A673 (cell line): ENCODE results near the gene AVPR2. TPM values are rescaled to one million over a fixed set of nuclear protein-coding genes. Genes with fewer than 3 reads are reported as not detected.

Source experiments
- Bru-seq: library from RNA; stranded (reverse); fragments of 400-500 nt; gene quantifications from one replicate; lab custom pipeline; 2021; lab: Mats Ljungman, UMichigan
- BruChase-seq, 2 experiments: library from RNA; stranded (reverse); fragments of 400-500 nt; gene quantifications; one replicate each; lab custom pipeline; 2021; lab: Mats Ljungman, UMichigan
- BruUV-seq: library from RNA; stranded (reverse); fragments of 400-500 nt; replicated peaks from 2 replicates; lab custom pipeline; 2021; lab: Mats Ljungman, UMichigan
- CTCF ChIA-PET: fragments of 300-600 bp; sonication (Branson Sonifier 250); formaldehyde crosslinking; loops from one replicate; lab custom pipeline; 2022; ENCODE audit warnings: antibody characterized with exemption; lab: Charles Lee
- POLR2A ChIA-PET: fragments of 300-600 bp; sonication (Branson Sonifier 250); formaldehyde crosslinking; loops from one replicate; lab custom pipeline; 2022; ENCODE audit warnings: antibody characterized with exemption; ENCODE audit not compliant: low non-redundant PET; lab: Charles Lee
- DNase-seq: peaks from one replicate; pipeline ENCODE4 v3.0.0-alpha.2; 2015; ENCODE audit warnings: low spot score
- H3K27ac ChIP-seq: fragments of 200-600 bp; sonication (generic); 2 replicates; pipeline ENCODE4 v1.5.1; 2016; ENCODE audit warnings: mixed run types, low read depth, mild to moderate bottlenecking, mixed read lengths, antibody characterized with exemption, low read length; ENCODE audit not compliant: poor library complexity, severe bottlenecking
- H3K27me3 ChIP-seq: fragments of 200-600 bp; sonication (generic); replicated peaks from 2 replicates; pipeline ENCODE4 v1.6.1; 2017; ENCODE audit warnings: mixed run types, low read depth, mild to moderate bottlenecking, mixed read lengths, antibody characterized with exemption, low read length; ENCODE audit not compliant: insufficient read depth, poor library complexity
- H3K36me3 ChIP-seq: fragments of 200-600 bp; sonication (generic); 2 replicates; pipeline ENCODE4 v1.6.1; 2016; ENCODE audit warnings: mixed run types, mild to moderate bottlenecking, mixed read lengths, antibody characterized with exemption, low read length; ENCODE audit not compliant: insufficient read depth, poor library complexity, severe bottlenecking
- H3K4me1 ChIP-seq: fragments of 200-600 bp; sonication (generic); 2 replicates; pipeline ENCODE4 v1.6.1; 2017; ENCODE audit warnings: mixed run types, mild to moderate bottlenecking, mixed read lengths, antibody characterized with exemption, low read length; ENCODE audit not compliant: insufficient read depth, poor library complexity, severe bottlenecking
- H3K4me3 ChIP-seq: fragments of 200-600 bp; sonication (generic); 2 replicates; pipeline ENCODE4 v1.5.1; 2016; ENCODE audit warnings: low read depth, mixed run types, mild to moderate bottlenecking, mixed read lengths, low read length; ENCODE audit not compliant: poor library complexity, severe bottlenecking
- H3K9me3 ChIP-seq: fragments of 200-600 bp; sonication (generic); 2 replicates; pipeline ENCODE4 v1.6.1; 2016; ENCODE audit warnings: mixed run types, low read depth, mild to moderate bottlenecking, mixed read lengths, antibody characterized with exemption, low read length; ENCODE audit not compliant: poor library complexity, severe bottlenecking
- EZH2 ChIP-seq: fragments of 200-600 bp; sonication (generic); IDR thresholded peaks from 2 replicates; pipeline ENCODE4 v1.6.1; 2017; ENCODE audit warnings: borderline replicate concordance, low read depth, mild to moderate bottlenecking, mixed read lengths, antibody characterized with exemption, low read length; ENCODE audit not compliant: poor library complexity, severe bottlenecking
- intact Hi-C: fragments of 100-400 bp; cut with micrococcal nuclease; formaldehyde crosslinking; loops from one replicate; pipeline ENCODE4 v1.10.0; 2022; ENCODE audit not compliant: unreplicated experiment
- long read RNA-seq: library from polyadenylated mRNA; stranded (forward); transcript quantifications from one replicate; pipeline ENCODE4 v2.0.0, GENCODE V29; 2022
- total RNA-seq: library from RNA; stranded (reverse); gene quantifications from 2 replicates; pipeline ENCODE4 v1.2.3, GENCODE V29; 2021
- TF ChIP-seq, protein P1 (sequence below): fragments of 300-800, 200-600 bp; sonication (generic); conservative IDR thresholded peaks from 2 replicates; pipeline ENCODE4 v1.5.1; 2017; ENCODE audit warnings: low read depth, mild to moderate bottlenecking, antibody characterized with exemption, low read length, moderate library complexity, mixed read lengths

The AVPR2 gene
- total RNA-seq (not detected in 2 replicates), Bru-seq, nascent RNA (not detected), BruChase-seq, experiment 1, labeled RNA remaining after a 2-hour chase (not detected), BruChase-seq, experiment 2, labeled RNA remaining after a 6-hour chase (not detected)
- long read RNA-seq = 0 reads

DNA sequence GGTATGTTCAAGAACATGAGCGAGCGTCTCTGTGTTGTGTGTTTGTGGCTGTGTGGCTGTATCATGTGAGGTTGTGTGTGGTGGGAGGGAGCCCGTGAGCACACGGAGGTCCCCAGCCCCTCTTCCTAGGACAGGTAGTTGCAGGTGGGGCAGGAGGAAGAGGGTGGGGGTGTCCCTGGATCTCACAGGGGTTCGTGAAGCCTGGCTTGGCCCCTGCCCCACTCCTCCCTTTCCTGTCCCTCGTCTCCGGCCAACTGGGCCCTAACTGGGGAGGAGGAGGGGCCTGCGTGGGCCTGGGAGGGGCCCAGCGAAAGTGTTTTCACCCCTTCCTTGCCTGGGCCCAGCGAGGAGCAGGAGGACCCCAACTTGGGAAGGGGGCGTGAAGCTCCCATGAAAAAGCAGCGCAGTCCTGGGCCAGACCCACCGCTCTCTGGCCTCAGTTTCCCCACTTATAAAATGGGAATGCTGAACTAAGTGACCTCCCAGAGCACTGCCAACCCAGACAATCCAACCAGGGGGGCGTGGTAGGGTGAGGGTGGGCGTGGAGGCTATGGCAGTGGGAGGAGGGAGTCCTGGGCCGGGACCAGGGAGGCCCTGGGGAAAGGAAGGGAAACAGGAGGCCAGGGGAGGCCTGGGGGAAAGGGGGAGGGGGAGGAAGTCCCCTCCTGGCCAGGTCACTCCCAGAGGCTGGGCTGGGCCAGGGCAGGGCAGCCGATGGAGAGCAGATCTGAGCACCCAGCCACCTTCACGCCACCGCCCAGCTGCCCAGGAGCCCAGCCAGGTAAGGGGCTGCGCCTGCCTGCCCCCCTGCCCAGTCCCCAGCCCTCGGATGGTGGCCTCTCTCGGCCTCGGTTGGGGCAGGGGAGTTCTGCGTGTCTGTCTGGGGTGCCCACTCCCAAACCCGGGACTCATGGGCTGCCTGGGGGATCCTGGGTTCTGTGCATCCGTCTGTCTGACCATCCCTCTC is at the start of gene AVPR2:
Gene AVPR2, plus strand, starts transcription at position 683 of the 967 bp plus-strand sequence. CDS start 473 bp downstream, outside the sequence.
- no TSS peak for BruUV-seq
- no peaks in the 10 kb centered on the region for H3K4me1 ChIP-seq
- no peak within 1 kb of the TSS for H3K27ac ChIP-seq
- no peak within 1 kb of the TSS for H3K4me3 ChIP-seq
- intact Hi-C loops = no loop called here
- POLR2A ChIA-PET = no interaction called here
- no peaks in the 10 kb centered on the region for H3K9me3 ChIP-seq
- no peaks in the 10 kb centered on the region for H3K27me3 ChIP-seq
- H3K36me3 ChIP-seq = no peaks in the 10 kb centered on the region
- TF ChIP-seq, protein P1, sequence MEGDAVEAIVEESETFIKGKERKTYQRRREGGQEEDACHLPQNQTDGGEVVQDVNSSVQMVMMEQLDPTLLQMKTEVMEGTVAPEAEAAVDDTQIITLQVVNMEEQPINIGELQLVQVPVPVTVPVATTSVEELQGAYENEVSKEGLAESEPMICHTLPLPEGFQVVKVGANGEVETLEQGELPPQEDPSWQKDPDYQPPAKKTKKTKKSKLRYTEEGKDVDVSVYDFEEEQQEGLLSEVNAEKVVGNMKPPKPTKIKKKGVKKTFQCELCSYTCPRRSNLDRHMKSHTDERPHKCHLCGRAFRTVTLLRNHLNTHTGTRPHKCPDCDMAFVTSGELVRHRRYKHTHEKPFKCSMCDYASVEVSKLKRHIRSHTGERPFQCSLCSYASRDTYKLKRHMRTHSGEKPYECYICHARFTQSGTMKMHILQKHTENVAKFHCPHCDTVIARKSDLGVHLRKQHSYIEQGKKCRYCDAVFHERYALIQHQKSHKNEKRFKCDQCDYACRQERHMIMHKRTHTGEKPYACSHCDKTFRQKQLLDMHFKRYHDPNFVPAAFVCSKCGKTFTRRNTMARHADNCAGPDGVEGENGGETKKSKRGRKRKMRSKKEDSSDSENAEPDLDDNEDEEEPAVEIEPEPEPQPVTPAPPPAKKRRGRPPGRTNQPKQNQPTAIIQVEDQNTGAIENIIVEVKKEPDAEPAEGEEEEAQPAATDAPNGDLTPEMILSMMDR = no peak
- TF ChIP-seq EZH2 = no peak
- CTCF ChIA-PET = no interaction called here
- DNase-seq = no peak

DNA sequence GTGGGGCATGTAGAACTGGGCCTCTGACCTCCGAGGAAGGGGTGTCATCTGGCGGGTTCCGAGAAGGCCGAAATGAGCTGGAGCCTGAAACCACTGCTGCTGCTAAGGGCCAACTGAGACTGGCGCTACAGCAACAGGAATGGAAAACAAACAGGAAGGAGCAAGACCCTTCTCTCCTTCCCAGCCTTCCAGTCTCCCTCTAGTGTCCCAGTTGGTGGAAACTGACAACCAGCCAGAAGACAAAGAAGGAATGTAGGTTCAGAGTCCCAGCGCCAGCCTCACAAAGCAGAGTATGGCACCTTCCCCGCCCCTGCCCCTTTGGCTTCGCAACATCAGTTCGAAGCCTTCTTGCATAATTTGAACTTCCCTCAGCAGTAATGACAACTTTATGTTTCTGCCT is 49.8 kb upstream of the AVPR2 start:
- no peak for TF ChIP-seq EZH2
- TF ChIP-seq, protein P1 = no peak
- no peaks in the 10 kb centered on the region for H3K36me3 ChIP-seq
- no peaks in the 10 kb centered on the region for H3K9me3 ChIP-seq
- ChIA-PET POLR2A (no interaction called here), CTCF (no interaction called here)
- intact Hi-C loops = no loop called here
- H3K27me3 ChIP-seq = peaks cover 11% of the 10 kb centered on the region
- H3K4me3 ChIP-seq = no peak overlapping the region
- BruUV-seq = no TSS peak
- no peak for DNase-seq
- H3K27ac ChIP-seq = no peak overlapping the region
- H3K4me1 ChIP-seq = no peaks in the 10 kb centered on the region

DNA sequence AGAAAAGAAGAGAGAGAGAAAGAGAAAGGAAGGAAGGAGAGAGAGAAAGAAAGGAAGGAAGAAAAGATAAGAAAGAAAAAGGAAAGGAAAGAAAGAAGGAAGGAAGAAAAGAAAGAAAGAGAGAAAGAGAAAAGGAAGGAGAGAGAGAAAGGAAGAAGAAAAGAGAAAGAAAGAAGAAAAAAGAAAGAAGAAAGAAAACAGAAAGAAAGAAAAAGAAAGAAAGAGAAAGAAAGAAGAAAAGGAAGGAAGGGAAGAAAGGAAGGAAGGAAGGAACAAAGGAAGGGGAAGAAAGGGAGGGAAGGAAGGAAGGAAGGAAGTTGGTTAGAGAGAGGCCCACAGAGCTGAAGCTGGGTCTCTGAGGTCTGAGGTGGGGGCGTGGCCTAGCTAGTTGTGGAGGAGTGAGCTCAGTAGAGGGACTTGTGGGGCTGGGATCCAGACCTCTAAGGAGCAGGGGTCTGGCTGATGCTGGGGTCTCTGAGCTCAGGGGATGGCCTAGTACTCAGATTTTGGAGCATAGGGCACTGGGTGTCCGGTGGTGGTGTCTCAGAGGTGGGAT is 47.0 kb upstream of the AVPR2 start:
- intact Hi-C loops = no loop called here
- CTCF ChIA-PET = no interaction called here
- no peak for TF ChIP-seq EZH2
- TF ChIP-seq, protein P1 = no peak

More for the DNA sequence above, 47.0 kb upstream of the AVPR2 start:
- Histone ChIP-seq H3K27ac (no peak overlapping the region), H3K4me1 (no peaks in the 10 kb centered on the region), H3K36me3 (no peaks in the 10 kb centered on the region), H3K9me3 (no peaks in the 10 kb centered on the region), H3K4me3 (no peak overlapping the region), H3K27me3 (peaks cover 11% of the 10 kb centered on the region)
- no TSS peak for BruUV-seq
- POLR2A ChIA-PET = no interaction called here
- no peak for DNase-seq
